H1 (cell line): ENCODE results near the gene CRELD1.

ENCODE experiments used
- EZH2 ChIP-seq: fragments of 200-600 bp; sonication (generic); IDR thresholded peaks from 2 replicates; pipeline ENCODE4 v1.7.1; 2012; ENCODE audit warnings: low read depth, mild to moderate bottlenecking, moderate library complexity, low read length, inconsistent platforms; ENCODE audit not compliant: severe bottlenecking
- RAD21 ChIP-seq, 2 experiments: IDR thresholded peaks in 1 of 2; conservative IDR thresholded peaks in 1 of 2; 2 replicates each; pipeline ENCODE4 v1.6.1; 2011; ENCODE audit warnings: low read depth in 2 of 2, low read length in 2 of 2, improper control_type of control experiment in 1 of 2, inconsistent platforms in 1 of 2, mild to moderate bottlenecking in 1 of 2, moderate library complexity in 1 of 2
- TAF1 ChIP-seq: IDR thresholded peaks from 2 replicates; pipeline ENCODE4 v1.6.1; 2011; ENCODE audit warnings: mild to moderate bottlenecking, low read depth, low read length
- TF ChIP-seq, protein P1 (sequence below), 3 experiments: IDR thresholded peaks; 1 replicate in 2 of 3; 2 replicates in 1 of 3; pipeline versions ENCODE4 v1.5.1 to v1.6.1; 2011; ENCODE audit warnings: low read length in 3 of 3, mild to moderate bottlenecking in 3 of 3, inconsistent platforms in 2 of 3, low read depth in 1 of 3, moderate library complexity in 1 of 3; ENCODE audit not compliant: insufficient read depth in 1 of 3; ENCODE audit errors: control extremely low read depth in 1 of 3

DNA sequence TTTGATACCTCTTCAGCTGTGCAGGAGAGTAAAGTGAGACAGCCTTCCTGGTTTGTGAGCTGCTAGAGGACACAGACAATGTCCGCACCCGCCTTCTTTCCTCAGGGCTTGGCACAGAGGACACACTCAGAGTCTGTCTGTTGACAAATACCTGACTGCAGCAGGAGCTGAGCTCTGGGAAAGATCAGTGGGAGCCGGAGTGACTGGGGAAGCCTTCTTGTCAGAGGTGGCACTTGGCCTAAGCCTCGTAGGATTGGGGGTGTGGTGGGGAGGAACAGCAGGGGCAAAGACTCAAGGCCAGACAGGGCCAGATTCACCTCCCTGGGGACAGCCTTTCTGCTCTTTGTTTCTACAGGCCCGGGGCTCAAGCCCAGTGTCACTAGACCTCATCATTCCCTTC lies 20.0 kb upstream of the CRELD1 start:
- TF ChIP-seq EZH2 (no peak), RAD21 (IDR thresholded peaks at IDR 0.05 in 1 of 2, conservative IDR thresholded peaks at IDR 0.05 in 1 of 2; ENCODE audit: low read depth in 2 of 2, low read length in 2 of 2) (no peak), TAF1 (no peak)
- TF ChIP-seq, protein P1, sequence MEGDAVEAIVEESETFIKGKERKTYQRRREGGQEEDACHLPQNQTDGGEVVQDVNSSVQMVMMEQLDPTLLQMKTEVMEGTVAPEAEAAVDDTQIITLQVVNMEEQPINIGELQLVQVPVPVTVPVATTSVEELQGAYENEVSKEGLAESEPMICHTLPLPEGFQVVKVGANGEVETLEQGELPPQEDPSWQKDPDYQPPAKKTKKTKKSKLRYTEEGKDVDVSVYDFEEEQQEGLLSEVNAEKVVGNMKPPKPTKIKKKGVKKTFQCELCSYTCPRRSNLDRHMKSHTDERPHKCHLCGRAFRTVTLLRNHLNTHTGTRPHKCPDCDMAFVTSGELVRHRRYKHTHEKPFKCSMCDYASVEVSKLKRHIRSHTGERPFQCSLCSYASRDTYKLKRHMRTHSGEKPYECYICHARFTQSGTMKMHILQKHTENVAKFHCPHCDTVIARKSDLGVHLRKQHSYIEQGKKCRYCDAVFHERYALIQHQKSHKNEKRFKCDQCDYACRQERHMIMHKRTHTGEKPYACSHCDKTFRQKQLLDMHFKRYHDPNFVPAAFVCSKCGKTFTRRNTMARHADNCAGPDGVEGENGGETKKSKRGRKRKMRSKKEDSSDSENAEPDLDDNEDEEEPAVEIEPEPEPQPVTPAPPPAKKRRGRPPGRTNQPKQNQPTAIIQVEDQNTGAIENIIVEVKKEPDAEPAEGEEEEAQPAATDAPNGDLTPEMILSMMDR (IDR thresholded peaks at IDR 0.05; ENCODE audit: control extremely low read depth in 1 of 3, insufficient read depth in 1 of 3, low read depth in 1 of 3, low read length in 3 of 3) = no peak
